ENCODE results near the gene COL4A6. TPM values are rescaled to one million over a fixed set of nuclear protein-coding genes. Genes with fewer than 3 reads are reported as not detected.

Gene COL4A6
- total RNA-seq, 2 experiments from 2014 or later: not detected

DNA sequence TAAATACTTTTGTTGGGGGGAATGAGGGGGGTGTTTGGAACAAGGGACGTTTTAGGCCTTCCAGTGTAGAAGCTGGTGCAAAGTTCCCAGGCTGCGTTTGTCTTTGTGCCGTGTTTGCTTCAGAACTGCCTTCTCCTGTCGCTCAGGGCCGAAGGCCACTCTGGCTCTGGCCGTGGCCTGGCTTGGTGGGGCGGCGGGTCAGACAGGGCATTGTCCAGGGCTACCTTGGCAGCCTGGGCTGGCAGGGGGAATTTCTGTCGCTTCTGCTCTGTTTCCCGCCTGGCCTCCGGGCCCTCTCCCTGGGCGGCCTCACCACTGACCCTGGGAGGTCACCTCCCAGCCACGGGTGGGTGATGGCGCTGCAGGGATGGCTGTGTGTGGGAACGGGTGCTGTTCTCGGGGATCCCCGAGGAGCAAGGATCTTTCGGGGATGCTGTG lies 140.0 kb downstream of the COL4A6 start:
- CTCF ChIA-PET: no interaction called here
- Mint-ChIP-seq H3K27me3 (peaks cover 1% of the 10 kb centered on the region), H3K27ac (no peak overlapping the region), H3K9me3 (no peaks in the 10 kb centered on the region), H3K4me1 (ENCODE audit: low read depth) (no peaks in the 10 kb centered on the region), H3K4me3 (no peak overlapping the region), H3K36me3 (ENCODE audit: low read depth) (no peaks in the 10 kb centered on the region)
- DNase-seq (no peak), ATAC-seq (no peak)
- POLR2A ChIA-PET: no interaction called here
- TF ChIP-seq, protein P1, sequence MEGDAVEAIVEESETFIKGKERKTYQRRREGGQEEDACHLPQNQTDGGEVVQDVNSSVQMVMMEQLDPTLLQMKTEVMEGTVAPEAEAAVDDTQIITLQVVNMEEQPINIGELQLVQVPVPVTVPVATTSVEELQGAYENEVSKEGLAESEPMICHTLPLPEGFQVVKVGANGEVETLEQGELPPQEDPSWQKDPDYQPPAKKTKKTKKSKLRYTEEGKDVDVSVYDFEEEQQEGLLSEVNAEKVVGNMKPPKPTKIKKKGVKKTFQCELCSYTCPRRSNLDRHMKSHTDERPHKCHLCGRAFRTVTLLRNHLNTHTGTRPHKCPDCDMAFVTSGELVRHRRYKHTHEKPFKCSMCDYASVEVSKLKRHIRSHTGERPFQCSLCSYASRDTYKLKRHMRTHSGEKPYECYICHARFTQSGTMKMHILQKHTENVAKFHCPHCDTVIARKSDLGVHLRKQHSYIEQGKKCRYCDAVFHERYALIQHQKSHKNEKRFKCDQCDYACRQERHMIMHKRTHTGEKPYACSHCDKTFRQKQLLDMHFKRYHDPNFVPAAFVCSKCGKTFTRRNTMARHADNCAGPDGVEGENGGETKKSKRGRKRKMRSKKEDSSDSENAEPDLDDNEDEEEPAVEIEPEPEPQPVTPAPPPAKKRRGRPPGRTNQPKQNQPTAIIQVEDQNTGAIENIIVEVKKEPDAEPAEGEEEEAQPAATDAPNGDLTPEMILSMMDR (IDR thresholded peaks at IDR 0.05): no peak
- intact Hi-C loops (cut with micrococcal nuclease): no loop called here

- no peak for ATAC-seq
- no peaks in the 10 kb centered on the region for H3K9me3 Mint-ChIP-seq
- DNase-seq: no peak
- H3K27me3 Mint-ChIP-seq: peaks cover 1% of the 10 kb centered on the region
- POLR2A ChIA-PET: no interaction called here
- H3K4me1 Mint-ChIP-seq (ENCODE audit: low read depth): no peaks in the 10 kb centered on the region
- no peaks in the 10 kb centered on the region for H3K36me3 Mint-ChIP-seq (ENCODE audit: low read depth)
- TF ChIP-seq, protein P1 (IDR thresholded peaks at IDR 0.05): no peak
- H3K27ac Mint-ChIP-seq: no peak overlapping the region
- CTCF ChIA-PET: no interaction called here
- intact Hi-C loops (cut with micrococcal nuclease): no loop called here
- H3K4me3 Mint-ChIP-seq: no peak overlapping the region
These were observed 140.9 kb downstream of the COL4A6 start for GRCh38 chrX:108297290-108297689.

GRCh38 chrX:108292053-108292452 lies 146.2 kb downstream of the COL4A6 start:
- no peak overlapping the region for H3K4me3 Mint-ChIP-seq
- CTCF ChIA-PET: no interaction called here
- H3K27ac Mint-ChIP-seq: no peak overlapping the region
- no peaks in the 10 kb centered on the region for H3K36me3 Mint-ChIP-seq (ENCODE audit: low read depth)
- ATAC-seq: no peak
- intact Hi-C loops (cut with micrococcal nuclease): no loop called here
- H3K4me1 Mint-ChIP-seq (ENCODE audit: low read depth): no peaks in the 10 kb centered on the region
- POLR2A ChIA-PET: no interaction called here
- no peak for DNase-seq
- H3K27me3 Mint-ChIP-seq: no peaks in the 10 kb centered on the region
- H3K9me3 Mint-ChIP-seq: no peaks in the 10 kb centered on the region
- TF ChIP-seq, protein P1 (IDR thresholded peaks at IDR 0.05): no peak

DNA sequence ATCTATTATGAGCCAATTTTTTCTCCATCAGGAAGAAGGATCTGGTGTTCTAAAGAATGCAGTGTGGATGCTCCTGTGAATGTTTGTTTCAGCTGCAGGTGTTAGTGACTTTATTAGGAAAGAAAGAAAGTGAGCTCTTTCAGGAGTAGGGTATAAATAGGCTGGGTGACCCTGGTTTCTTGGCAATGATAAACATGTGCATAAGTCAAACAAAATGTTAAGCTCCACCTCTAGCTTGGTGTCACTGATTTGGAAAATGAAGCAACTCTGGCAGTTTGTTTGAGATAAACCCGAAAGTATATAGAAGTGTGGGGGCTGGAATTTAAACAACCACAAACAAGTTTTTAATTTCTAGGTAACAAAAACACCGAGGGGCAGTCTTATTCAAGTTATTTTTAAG lies 152.3 kb downstream of the COL4A6 start:
- CTCF ChIA-PET: no interaction called here
- POLR2A ChIA-PET: no interaction called here
- Mint-ChIP-seq H3K4me1 (ENCODE audit: low read depth) (no peaks in the 10 kb centered on the region), H3K27ac (no peak overlapping the region), H3K36me3 (ENCODE audit: low read depth) (no peaks in the 10 kb centered on the region), H3K4me3 (no peak overlapping the region), H3K27me3 (no peaks in the 10 kb centered on the region), H3K9me3 (no peaks in the 10 kb centered on the region)
- DNase-seq (no peak), ATAC-seq (no peak)
- intact Hi-C loops (cut with micrococcal nuclease): no loop called here
- TF ChIP-seq, protein P1 (IDR thresholded peaks at IDR 0.05): no peak

GRCh38 chrX:108285356-108285755 lies 152.9 kb downstream of the COL4A6 start:
- intact Hi-C loops (cut with micrococcal nuclease): no loop called here
- ATAC-seq (no peak), DNase-seq (no peak)
- Mint-ChIP-seq H3K36me3 (ENCODE audit: low read depth) (no peaks in the 10 kb centered on the region), H3K4me1 (ENCODE audit: low read depth) (no peaks in the 10 kb centered on the region), H3K4me3 (no peak overlapping the region), H3K27ac (no peak overlapping the region), H3K9me3 (no peaks in the 10 kb centered on the region), H3K27me3 (no peaks in the 10 kb centered on the region)
- POLR2A ChIA-PET: no interaction called here
- TF ChIP-seq, protein P1 (IDR thresholded peaks at IDR 0.05): no peak
- CTCF ChIA-PET: no interaction called here

All from activated CD8-positive, alpha-beta T cell treated with anti-CD3 and anti-CD28 coated beads for 36 hours (primary cell).